ENCODE data around the gene GALNT2.

GALNT2 gene

DNA sequence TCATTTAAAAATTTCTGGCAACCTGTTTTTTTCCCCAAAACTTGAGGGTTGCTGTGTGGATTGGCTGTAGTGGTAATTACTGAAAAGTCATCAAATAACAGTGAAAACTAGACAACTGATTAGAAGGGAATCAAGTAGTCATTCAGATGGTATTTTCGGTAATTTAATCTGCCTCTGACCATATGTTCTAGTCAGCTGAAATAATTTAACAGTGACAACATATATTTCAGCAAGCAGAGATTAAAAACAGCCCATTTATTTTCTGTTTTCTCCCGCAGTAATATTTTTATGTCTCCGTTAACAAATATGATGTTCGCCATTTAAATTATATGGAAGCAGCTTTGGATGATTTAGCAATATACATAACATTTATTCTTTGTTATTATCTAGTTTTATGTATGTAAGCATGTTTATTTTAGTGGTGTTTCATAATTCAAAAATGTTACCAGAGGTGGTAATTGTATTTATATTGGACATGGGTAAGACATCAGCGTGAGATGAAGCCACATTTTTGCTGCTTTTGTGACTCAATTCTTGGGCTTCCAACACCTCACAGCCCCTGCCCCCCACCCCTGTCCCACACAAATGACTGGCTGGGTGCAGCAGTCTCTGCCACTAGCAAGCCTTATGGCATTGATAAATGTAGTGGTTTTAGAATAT, 104.4 kb downstream of the GALNT2 start:
- H3K27ac ChIP-seq: no peak overlapping the region
- TF ChIP-seq, protein P1, sequence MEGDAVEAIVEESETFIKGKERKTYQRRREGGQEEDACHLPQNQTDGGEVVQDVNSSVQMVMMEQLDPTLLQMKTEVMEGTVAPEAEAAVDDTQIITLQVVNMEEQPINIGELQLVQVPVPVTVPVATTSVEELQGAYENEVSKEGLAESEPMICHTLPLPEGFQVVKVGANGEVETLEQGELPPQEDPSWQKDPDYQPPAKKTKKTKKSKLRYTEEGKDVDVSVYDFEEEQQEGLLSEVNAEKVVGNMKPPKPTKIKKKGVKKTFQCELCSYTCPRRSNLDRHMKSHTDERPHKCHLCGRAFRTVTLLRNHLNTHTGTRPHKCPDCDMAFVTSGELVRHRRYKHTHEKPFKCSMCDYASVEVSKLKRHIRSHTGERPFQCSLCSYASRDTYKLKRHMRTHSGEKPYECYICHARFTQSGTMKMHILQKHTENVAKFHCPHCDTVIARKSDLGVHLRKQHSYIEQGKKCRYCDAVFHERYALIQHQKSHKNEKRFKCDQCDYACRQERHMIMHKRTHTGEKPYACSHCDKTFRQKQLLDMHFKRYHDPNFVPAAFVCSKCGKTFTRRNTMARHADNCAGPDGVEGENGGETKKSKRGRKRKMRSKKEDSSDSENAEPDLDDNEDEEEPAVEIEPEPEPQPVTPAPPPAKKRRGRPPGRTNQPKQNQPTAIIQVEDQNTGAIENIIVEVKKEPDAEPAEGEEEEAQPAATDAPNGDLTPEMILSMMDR (conservative IDR thresholded peaks at IDR 0.05): no peak

DNA sequence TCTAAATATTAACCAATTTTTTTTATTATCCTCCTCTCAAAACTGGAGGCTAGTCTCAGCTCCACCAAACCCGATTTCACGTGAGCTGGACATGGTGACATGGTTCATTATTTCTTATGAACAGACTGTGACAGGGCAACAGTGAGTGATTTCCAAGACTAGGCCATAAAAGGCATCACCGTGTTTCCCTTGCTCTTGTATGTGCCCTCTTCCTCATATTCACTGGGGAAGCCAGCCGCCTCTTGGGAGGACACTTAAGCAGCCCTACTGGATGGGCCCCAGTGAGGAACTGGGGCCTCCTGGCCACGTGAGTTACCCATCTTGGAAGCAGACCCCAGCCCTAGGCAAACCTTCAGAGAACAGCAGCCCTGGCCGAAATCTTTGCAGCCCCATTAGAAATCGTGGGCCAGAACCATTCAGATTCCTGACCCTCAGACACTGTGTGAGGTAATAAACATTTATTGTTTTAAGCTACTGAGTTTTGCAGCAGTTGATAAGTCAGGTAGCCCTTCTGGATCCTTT, 105.0 kb downstream of the GALNT2 start:
- TF ChIP-seq, protein P1 (conservative IDR thresholded peaks at IDR 0.05): no peak
- H3K27ac ChIP-seq: no peak overlapping the region

DNA sequence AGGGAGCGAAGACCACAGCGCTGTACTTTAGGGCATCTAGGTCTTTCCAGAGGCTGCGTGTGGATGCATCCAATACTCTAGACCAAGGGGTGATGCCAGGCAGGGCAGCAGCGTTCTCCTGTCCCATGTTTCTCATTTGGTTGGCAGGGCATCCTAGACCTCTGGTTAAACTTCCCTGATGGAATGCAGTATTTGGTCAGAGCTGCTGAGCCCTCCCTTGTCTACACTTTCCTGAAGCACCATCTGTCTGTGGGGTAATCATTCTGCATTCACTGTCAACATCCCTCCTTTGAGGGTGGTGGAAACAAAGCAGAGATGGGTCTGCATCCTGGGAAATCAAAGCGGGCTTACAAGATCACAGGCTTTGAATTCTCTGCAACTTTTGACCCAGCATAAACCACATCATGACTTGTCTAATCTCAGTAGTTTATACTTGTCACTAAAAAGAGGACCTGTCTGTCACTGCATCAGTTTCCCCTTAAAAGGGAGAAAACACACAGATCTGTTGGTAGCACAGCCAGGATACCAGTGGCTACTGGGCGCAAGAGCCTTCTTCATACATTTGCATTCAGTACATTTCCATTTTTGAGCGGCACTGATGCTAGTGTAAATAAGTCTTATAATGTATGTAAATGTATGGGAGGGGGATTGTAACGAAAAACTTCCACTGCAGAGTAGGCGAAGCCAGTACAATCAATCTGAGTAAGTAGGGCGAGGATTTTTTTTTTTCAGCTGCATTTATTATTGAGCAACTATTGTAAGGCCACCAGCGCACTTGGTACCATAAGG, 106.3 kb downstream of the GALNT2 start:
- TF ChIP-seq, protein P1 (conservative IDR thresholded peaks at IDR 0.05): no peak
- H3K27ac ChIP-seq: no peak overlapping the region

DNA sequence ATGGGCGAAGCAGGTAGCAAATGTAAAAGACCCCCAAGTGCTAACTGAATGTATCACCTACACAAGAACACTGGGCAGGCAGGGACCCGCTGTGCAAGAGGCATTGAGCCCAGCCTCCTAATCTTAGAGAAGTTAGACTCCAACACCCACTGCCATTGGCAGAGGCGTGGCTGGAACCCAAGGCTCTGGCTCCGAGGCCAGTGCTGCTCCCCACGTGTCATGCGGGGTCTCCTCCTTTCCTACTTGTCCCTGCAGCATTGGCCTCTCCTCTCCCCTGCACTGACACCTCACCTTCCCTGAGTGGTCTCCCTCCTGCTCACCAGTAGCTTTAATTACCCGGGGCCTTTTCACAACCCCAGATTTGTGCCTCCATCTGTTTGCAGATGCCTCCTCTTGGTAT, 107.0 kb downstream of the GALNT2 start:
- TF ChIP-seq, protein P1 (conservative IDR thresholded peaks at IDR 0.05): no peak
- H3K27ac ChIP-seq: no peak overlapping the region

DNA sequence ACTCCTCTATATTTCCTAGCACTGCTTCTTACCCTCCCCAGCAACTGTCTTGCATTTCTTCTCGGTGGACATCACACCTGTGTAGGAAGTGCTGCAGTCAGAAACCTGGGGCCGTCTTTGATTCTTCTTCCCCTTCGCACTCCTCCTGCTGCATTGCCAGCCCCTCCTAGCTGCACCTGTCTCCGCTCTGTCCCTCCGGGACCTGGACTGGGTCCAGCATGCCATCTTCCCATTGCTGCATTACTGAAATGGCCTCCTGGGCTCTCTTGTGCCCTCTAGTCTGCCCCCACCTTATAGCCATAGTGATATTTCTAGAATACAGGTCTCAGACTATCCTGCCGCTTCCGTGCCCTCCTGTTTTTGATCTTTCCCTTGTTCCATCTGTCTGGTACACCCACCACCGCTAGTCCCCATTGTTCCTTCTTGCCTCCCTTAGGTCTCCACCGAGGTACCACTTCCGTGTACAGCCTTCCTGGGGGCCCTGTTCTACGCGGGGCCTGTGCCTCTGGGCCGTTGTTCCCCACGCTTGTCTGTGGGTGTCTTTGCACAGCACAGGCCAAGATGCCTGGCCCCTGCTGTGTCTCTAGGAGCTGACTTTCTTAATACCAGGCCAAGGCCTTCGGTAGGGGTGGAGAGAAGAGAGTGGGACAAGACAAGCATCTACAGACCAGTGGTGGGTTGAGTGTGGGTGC, 107.6 kb downstream of the GALNT2 start:
- TF ChIP-seq, protein P1 (conservative IDR thresholded peaks at IDR 0.05): no peak
- no peak overlapping the region for H3K27ac ChIP-seq

DNA sequence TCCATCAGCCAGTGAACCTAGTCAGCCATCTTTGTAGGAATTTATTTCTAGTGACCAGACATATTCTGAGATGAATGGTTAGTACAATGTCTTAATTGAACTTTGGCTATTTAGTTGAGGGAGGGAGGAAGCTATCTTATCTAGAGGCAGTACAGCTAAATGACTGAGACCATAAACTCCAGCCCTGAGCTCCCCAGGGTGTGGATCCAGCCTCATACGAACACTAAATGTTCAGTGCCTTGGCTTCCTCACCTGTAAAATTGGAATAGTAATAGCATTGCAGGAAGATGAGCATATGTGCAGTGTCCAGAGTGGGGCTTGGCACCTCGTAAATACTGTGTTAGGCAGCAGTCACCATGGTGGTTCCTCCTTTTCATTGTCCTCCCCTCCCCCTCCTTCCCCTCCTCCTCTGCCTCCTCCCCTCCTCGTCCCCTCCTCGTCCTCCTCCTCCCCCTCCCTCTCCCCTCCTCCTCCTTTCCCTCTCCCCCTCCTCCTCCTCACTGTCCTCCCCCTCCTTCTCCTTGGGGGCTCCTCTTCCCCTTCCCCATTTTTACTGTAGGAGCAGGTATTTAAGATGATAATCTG, 108.2 kb downstream of the GALNT2 start:
- H3K27ac ChIP-seq: no peak overlapping the region

More for the DNA sequence above, 108.2 kb downstream of the GALNT2 start:
- TF ChIP-seq, protein P1 (conservative IDR thresholded peaks at IDR 0.05): no peak
